NCI-H146 (cell line): Measurements from ENCODE around the gene PLIN4.

ENCODE experiments used
- DNase-seq: peaks from one replicate; lab custom pipeline; 2025; lab: John Stamatoyannopoulos, UW

Gene PLIN4

GRCh38 chr19:4505570-4506448 is 12.5 kb downstream of the PLIN4 start:
- no peak for DNase-seq

DNA sequence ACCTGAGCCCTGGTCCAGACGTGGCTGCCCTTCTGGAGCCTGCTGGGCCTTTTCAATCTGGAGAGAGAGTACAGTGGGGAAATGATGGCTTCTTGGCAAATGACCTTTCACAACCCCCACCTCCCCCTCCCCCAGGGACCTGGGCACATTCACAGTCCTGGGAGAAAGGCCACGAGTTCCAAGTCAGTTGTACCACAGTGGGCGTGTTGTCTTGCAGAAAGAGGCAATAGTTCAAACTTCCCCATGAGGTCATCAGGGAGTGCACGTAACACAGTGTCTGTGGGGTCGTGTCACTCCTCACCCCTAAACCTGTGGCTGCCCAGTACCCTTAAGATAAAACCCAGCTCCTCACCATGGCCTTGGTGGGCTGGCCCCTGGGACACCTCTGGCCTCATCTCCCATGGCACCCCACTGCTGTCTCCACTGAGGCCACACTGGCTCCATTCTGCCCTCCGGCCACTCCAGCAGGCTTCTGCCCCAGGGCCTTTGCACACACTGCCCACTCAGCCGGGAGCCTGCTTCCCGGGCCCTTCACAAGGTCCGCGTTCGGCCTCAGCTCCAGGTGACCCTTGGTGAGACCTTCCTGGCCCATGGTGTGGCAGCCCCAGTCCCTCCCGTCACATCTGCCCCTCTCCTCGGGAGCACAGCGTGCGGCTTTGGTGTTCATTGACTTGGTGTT is 13.3 kb downstream of the PLIN4 start:
- DNase-seq: no peak

DNA sequence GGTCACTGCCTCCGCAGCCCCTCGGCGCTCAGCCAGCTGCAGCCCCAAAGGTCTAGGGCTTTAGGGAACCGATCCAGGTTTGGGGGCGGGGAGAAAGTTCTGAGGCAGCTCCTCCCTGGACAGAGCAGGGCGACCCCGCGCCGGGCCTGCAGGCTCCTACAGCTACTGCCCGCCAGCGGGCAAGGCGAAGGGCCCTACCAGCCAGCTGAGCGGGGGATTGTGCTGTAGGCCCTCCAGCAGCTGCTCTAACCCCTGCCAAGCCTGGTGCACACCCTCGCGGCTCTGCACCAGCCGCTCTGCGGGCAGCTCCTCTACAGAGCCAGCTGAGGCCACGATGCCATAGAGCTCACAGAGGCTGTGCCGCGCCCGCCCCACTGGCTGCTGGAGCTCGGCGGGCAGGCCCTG is 14.0 kb downstream of the PLIN4 start:
- DNase-seq: no peak

GRCh38 chr19:4503825-4504170 is 14.5 kb downstream of the PLIN4 start:
- no peak for DNase-seq

DNA sequence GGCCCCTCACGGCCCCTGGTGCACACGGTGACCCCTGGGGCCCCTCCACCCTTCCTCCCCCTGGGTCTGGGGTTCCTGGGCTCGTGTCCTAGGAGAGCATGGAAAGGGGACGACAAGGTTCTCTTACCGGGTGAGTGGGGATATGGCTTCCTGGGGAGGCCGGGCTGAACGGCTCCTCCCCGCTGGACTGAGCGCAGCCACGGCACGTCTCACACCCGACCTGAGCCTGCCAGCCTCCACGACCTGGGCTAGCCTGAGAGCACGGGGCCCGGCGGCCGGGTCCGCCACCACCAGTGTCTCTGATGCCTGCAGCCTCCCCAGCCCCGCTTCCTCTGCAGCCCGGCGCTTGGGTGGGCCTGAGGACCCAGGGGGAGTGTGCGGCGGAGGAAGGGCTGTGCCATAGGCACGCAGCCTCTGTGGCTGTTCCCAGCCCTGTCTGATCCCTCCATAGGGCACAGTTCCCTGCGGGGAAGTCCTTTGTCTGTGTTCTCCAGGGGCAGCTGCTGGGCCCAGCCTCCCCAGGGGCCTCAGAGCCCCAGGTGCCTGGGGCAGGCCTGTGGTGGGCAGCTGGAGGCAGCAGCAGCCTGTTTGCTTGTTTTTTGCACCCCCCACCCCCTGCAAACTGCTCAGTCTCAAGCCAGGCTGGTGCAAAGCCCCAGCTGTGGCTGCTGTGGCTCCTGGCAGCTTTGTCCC is 15.0 kb downstream of the PLIN4 start:
- DNase-seq: peak; percentile 38

GRCh38 chr19:4502282-4503131 is 15.8 kb downstream of the PLIN4 start:
- DNase-seq: no peak

DNA sequence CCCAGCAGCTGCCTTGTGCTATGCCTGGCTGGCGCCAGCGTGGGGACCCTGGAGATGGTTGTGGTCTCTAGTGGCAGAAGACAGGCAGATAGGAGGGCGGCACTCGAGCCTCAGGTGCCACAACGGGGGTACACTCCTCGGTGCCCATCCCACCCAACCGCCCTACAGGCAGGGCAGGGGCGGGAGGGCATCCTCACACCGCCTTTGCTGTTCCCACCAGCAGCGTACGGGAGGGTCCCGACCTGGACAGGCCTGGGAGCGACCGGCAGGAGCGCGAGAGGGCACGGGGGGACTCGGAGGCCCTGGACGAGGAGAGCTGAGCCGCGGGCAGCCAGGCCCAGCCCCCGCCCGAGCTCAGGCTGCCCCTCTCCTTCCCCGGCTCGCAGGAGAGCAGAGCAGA is 16.6 kb downstream of the PLIN4 start:
- no peak for DNase-seq

- DNase-seq: no peak
These were observed 17.3 kb downstream of the PLIN4 start for GRCh38 chr19:4500841-4501591.

- no peak for DNase-seq
These were observed 18.4 kb downstream of the PLIN4 start for GRCh38 chr19:4499855-4500254.

DNA sequence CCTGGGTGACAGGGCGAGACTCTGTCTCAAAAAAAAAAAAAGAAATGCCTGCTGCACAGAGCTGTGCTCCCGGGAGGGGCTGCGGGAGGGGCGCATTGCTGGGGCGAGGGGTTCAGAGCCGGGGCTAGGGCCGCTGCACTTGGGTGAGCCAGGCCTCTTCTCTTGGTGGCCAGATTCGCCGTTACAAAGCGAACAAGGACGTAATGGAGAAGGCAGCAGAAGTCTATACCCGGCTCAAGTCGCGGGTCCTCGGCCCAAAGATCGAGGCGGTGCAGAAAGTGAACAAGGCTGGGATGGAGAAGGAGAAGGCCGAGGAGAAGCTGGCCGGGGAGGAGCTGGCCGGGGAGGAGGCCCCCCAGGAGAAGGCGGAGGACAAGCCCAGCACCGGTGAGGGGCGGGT is 19.0 kb downstream of the PLIN4 start:
- no peak for DNase-seq

DNA sequence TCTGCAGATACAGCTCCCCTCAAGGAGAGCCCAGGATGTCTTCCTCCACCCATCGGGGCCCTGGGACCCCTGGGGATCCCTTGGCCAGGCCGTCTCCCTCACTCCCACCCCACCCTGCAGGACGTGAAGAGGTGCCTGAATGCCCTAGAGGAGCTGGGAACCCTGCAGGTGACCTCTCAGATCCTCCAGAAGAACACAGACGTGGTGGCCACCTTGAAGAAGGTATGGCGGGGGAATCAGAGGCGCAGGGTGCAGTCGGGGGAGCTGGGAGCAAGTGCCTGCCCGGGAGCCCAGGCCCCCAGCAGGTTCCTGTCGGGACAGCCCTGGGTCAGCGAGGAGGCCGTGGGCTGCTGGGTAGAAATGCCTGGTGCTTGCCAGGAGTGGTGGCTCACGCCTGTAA is 19.6 kb downstream of the PLIN4 start:
- no peak for DNase-seq

DNA sequence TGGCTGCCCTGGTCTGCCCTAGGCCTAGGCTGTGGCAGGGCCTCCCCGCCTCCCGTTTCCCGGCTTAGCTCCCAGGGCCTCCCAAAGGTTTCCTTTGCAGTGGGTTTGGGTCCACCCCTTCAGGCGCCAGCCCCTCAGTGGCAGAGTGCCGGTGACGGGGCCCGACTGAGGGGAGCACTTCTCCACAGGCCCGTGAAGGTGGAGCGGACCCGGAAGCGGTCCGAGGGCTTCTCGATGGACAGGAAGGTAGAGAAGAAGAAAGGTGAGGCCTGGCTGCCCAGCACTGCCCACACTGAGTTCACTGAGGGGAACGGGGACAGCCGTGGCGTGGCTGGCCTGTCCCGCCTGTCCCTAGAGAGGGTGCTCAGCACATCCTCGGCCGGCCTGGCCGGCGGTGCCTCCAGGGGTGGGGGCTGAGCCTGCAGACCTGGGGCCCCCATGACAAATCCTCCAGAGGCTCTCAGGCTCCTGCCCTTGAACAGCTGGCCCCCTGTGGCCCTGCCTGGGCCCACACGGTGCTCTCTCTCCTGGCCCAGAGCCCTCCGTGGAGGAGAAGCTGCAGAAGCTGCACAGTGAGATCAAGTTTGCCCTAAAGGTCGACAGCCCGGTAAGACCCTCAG is 20.4 kb downstream of the PLIN4 start:
- DNase-seq: no peak

- no peak for DNase-seq
These were observed 22.0 kb downstream of the PLIN4 start for GRCh38 chr19:4496304-4496703.

DNA sequence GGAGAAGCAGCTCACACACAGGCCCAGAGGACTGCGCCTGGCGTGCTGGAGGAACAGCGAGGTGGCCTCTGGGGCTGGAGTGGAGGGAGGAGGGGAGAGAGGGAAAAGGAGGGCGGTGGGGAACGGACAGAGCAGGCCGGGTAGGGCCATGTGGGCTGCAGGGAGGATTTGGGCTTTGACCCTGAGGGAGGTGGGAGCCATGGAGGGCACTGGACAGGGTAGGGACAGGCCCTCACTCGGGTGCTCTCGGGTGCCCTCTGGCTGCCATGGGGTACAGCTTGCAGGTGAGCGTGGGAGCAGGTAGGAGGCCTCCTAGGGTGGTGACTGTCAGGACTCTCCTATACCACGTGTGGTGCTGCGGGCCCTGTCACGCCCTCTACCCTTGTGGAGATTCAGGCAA is 22.8 kb downstream of the PLIN4 start:
- DNase-seq: no peak

DNA sequence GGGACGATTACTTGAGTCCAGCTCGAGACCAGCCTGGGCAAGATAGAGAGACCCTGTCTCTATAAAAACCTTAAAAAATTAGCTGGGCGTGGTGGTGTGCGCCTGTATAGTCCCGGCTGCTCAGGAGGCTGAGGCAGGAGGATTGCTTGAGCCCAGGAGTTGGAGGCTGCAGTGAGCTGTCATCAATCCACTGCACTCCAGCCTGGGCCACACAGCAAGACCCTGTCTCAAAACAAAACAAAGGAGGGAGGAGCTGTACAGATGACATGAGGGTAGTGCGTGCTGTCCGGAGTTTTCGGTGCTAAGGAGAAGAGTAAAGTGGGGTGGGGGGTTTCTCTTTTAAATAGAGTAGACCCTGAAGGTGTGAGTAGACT is 23.6 kb downstream of the PLIN4 start:
- no peak for DNase-seq

DNA sequence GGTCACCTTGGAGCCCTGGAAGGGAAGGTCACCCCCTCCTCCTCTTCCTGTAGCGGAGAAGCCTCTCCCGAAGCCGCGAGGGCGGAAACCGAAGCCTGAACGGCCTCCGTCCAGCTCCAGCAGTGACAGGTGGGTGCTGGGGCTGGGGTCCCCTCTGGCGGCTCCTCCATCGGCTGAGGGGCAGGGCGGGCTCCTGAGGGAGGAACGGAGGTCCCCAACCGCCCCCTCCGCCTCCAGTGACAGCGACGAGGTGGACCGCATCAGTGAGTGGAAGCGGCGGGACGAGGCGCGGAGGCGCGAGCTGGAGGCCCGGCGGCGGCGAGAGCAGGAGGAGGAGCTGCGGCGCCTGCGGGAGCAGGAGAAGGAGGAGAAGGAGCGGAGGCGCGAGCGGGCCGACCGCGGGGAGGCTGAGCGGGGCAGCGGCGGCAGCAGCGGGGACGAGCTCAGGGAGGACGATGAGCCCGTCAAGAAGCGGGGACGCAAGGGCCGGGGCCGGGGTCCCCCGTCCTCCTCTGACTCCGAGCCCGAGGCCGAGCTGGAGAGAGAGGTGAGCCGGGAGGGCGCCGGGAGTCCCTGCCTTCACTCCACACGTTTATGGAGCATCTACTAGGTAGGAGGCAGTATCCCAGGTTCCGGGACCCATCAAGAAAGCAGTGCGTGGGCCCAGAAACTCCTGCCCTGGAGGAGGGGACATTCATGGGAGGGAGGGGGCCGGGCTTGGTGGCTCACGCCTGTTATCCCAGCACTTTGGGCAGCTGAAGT is 24.2 kb downstream of the PLIN4 start:
- no peak for DNase-seq

GRCh38 chr19:4493104-4493928 is 25.0 kb downstream of the PLIN4 start:
- no peak for DNase-seq

GRCh38 chr19:4492337-4493103 is 25.8 kb downstream of the PLIN4 start:
- no peak for DNase-seq

GRCh38 chr19:4491446-4491845 is 26.8 kb downstream of the PLIN4 start:
- DNase-seq: no peak
